HG03469 (cell line): Measurements from ENCODE around the gene SMURF2.
A peak's percentile ranks its signal among the peaks of the same experiment; 100 is the strongest.
"Not testable (repeated sequence)": the region's sequence is repeated elsewhere in the genome, so short reads cannot be mapped to it uniquely, and the experiment has no call there.

Experiments
- ATAC-seq: cut with Tn5 transposase; IDR thresholded peaks from one replicate; pipeline ENCODE4 v1.9.1; 2021; ENCODE audit warnings: mild to moderate bottlenecking, moderate library complexity, moderate number of reproducible peaks; ENCODE audit not compliant: unreplicated experiment

SMURF2 gene

GRCh38 chr17:64661976-64662773 lies at the start of gene SMURF2:
SMURF2 (minus strand) TSS chr17:64662307; CDS start chr17:64661880, 427 bp downstream.
- peak; percentile 67 for ATAC-seq

GRCh38 chr17:64709481-64709880 lies 47.4 kb upstream of the SMURF2 start:
- no peak for ATAC-seq

GRCh38 chr17:64707050-64707591 lies 45.0 kb upstream of the SMURF2 start:
- ATAC-seq, result no peak

- ATAC-seq, result no peak
Measured at GRCh38 chr17:64706224-64707049, 44.3 kb upstream of the SMURF2 start.

- ATAC-seq, result no peak
Measured at GRCh38 chr17:64702815-64703214, 40.7 kb upstream of the SMURF2 start.

GRCh38 chr17:64698725-64699124 lies 36.6 kb upstream of the SMURF2 start:
- ATAC-seq, result no peak

- ATAC-seq, result no peak
Measured at GRCh38 chr17:64694207-64694606, 32.1 kb upstream of the SMURF2 start.

GRCh38 chr17:64692187-64692586 lies 30.1 kb upstream of the SMURF2 start:
- ATAC-seq, result no peak

GRCh38 chr17:64689106-64689505 lies 27.0 kb upstream of the SMURF2 start:
- ATAC-seq, result no peak

GRCh38 chr17:64688481-64688880 lies 26.4 kb upstream of the SMURF2 start:
- no peak for ATAC-seq

- no peak for ATAC-seq
Measured at GRCh38 chr17:64687961-64688360, 25.9 kb upstream of the SMURF2 start.

GRCh38 chr17:64687376-64687775 lies 25.3 kb upstream of the SMURF2 start:
- no peak for ATAC-seq

- no peak for ATAC-seq
Measured at GRCh38 chr17:64686705-64687104, 24.6 kb upstream of the SMURF2 start.

- ATAC-seq, result no peak
Measured at GRCh38 chr17:64685705-64686104, 23.6 kb upstream of the SMURF2 start.

- no peak for ATAC-seq
Measured at GRCh38 chr17:64683796-64684195, 21.7 kb upstream of the SMURF2 start.

GRCh38 chr17:64682261-64683181 lies 20.4 kb upstream of the SMURF2 start:
- ATAC-seq, result no peak

GRCh38 chr17:64679710-64680216 lies 17.7 kb upstream of the SMURF2 start:
- no peak for ATAC-seq

- ATAC-seq, result no peak
Measured at GRCh38 chr17:64676763-64677162, 14.7 kb upstream of the SMURF2 start.

- ATAC-seq, result not testable (repeated sequence)
Measured at GRCh38 chr17:64670843-64671590, 8.9 kb upstream of the SMURF2 start.
